Activated T-cell treated with anti-CD3 and anti-CD28 coated beads, Interleukin-2, amount 50 U/mL, for 48 hours (primary cell): ENCODE results near the gene PAF1.

Experiments
- DNase-seq, 2 experiments: peaks; one replicate each; pipeline ENCODE4 v3.0.0-alpha.2; 2020

PAF1 gene

DNA sequence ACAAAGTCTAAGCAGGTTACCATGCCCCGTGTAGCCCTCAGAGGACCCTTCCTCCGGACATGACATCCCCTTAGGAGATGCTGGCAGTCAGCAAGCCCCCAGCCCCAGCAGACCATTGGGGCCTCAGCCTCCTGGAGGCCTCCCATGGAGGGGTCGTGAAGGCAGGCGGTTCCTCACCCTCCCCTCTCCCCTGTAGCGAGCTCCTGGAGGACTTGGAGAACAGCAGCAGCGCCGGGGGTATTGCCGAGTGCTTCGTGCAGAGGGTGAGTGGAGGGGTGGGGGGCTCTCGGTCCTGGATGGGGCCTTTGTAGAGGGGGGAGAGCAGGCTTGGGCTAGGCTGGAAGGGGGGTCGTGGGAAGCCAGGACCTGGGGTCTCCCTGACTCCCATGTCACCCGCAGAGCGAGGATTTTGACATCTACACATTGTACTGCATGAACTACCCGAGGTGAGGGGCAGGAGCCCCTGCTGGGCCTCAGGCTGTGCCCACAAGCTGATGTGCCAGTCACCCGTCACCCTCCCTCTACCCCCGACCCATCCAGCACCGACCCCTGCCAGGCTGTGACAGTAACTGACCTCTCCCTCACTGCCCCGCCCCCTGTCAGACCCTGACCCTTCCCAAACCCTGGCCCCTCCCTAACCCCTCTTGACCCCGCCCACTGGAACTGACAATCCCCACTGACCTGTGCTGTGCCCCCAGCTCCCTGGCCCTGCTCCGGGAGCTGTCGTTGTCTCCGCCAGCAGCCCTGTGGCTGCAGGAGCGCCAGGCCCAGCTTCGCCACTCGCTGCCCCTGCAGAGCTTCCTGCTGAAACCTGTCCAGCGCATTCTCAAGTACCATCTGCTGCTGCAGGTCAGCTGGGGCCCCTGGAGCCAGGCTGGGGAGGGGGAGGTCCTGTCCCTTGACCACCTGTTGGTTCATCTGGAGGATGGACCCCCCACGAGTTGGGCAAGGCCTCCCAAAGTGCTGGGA lies 25.5 kb upstream of the PAF1 start:
- no peak for DNase-seq

DNA sequence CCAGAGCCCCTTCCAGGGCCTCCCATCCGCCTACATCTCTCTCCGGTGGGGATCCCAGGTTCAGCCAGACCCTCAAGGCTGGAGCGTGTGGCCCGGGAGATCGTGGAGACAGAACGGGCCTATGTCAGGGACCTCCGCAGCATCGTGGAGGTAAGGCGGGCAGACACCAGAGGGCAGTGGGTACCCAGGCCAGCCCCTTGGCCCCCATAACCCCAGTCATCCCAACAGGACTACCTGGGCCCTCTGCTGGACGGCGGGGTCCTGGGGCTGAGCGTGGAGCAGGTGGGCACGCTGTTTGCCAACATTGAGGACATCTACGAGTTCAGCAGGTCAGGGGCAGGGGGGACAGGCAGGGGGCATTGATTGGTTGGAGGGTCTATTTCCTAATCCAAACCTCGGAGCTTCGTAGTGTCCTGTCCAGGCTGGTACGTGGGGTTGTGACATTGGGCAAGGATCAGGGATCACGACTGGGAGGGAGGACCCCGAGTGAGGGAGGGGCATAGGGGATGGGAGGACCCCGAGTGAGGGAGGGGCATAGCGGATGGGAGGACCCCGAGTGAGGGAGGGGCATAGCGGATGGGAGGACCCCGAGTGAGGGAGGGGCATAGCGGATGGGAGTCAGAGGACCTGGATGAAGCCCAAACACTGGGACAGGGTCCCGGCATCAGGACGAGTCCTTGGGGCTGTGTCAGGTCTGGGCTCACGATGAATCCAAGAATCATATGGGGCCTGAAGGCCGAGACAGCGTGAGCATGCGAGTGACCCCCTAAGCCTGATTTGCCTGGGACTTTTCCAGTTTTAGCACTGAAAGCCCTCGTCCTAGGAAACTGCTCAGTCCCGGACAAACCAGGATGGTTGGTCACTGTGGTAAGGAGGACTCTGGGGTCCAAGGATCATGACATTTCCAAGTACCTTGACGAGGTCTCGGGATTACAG lies 24.5 kb upstream of the PAF1 start:
- DNase-seq, result no peak

DNA sequence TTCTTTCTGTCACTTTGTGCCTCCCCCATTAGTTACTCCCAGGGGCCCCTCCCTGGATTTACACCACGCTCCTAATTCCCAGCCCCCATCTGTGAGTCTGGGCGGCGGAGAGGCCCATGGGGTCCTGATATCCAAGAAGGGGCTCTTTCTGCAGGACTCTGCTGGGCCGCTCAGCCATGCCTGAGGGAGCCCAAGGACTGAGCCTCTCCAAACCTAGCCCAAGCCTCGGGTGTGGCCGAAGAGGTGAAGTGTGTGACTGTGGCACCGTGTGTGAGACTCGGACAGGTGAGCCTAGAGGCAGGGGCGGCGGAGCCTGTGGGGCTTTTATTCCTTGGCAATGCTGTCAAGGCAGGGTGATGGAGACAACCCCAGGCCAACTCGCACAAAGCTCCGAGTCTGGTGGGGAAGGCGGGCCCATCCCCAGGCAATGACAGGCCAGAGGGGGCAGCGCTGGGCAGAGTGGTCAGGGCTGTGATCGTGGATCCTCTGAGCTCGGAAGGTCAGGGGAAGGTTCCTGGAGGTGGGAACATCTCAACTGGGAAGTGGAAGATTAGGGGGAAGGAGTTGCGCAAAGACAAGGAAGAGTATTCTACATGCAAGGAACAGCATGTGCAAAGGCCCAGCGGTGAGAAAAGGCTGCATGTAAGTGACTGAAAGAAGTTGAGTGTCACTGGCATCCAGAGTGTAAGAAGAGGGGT lies 23.2 kb upstream of the PAF1 start:
- no peak for DNase-seq

DNA sequence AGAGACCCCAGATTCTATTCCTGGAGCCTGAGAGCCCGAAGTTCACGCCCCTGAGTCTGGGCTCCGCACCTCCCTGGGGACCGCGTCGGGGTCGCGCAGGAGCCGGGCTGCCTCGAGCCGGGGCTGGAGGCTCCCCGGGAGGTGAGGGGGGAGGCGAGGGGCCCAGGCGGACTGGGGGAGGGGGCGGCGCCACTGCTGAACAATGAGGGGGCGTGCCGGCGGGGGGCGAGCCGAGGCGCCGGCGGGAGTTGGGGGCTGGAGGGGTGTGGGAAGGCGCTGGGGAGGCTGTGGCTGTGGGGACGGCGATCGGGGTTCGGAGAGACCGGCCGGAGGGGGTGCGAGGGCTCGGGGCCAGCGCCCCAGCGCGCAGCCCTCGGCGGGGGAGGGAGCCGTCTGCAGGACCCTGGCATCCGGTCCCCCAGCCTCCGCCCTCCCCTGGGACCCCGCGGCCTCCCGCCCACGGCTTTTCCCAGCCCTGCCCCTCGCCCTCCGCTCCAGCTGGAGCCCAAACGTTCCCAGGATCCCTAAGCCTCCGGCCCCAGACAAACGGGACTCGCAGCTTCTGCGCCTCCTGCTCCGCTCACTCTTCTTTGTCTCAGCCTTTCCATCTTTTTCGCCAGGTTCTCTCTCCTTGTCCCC lies 22.5 kb upstream of the PAF1 start:
- DNase-seq, result peak in 1 of 2 experiments; percentile 55

DNA sequence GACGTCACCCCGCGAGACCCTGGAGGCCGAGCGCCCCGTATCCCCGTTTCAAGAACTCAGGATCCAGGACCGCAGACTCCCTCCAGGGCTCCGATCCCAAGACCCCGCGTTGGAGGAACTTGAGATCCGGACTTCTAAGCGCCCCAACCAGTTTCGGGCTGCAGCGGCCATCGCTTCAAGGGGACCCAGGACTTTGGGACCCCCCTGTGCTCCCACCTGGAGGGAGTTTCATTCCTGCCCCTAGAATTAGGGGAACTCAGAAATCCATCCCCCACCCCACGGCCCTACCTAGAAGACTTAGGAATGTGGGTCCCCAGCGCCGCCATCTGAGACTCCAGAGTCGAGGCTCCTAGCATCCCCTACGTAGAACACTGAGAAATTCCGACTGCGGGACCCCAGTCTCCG lies 22.0 kb upstream of the PAF1 start:
- DNase-seq, result no peak

DNA sequence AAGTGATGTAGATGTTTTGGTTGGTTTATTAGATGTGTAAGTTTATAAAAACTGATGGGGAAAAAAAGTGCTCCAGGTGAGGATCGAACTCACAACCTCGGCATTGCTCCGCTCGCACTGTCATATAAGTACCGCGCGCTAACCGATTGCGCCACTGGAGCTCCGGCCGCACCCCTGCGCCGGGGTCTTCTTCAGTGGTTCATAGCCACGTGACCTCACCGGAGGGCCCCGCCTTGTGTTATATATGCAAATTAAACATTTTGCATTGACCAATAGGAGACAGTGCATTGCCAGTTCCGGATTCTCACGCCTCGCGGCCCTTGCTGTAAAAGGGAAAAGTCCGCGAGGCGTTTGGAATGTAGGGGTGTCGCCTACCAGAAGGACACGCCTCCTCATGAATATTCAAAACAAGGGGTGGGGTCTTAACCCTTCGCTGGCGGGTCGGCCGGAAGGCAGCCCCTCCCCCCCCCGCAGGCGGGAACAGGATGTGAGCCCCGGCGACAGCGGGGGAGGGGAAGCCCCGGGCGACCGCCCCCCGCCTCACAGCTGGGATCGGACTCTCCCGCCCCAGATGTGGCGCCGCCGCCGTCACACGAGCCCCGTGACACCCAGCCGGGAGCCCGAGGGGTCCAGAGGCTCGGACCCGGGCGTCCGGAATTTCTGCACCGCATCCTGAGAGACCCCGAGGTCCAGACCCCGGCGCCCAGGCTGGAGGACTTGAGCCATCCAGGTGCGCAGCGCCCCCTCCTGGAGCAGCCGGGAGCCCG lies 21.4 kb upstream of the PAF1 start, which contains the start of gene PLEKHG2:
Gene PLEKHG2 (plus strand): TSS at position 570 of the 767 bp plus-strand sequence. CDS start 1,418 bp downstream, outside the sequence.
- peak; percentile 99 for DNase-seq

DNA sequence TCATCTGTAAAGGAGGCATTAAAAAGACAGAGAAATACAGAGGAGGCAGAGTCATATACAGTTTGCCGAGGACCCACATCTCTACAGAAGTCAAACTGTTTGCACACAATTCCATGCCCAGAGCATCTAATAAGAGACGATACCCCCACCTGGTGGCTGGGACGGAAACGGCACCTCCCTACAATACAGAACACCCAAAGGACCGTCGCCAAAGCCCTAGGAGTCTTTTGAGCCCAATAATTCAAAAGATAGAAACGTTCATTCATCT lies 20.9 kb upstream of the PAF1 start:
- peak; percentile 93 to 95 for DNase-seq

DNA sequence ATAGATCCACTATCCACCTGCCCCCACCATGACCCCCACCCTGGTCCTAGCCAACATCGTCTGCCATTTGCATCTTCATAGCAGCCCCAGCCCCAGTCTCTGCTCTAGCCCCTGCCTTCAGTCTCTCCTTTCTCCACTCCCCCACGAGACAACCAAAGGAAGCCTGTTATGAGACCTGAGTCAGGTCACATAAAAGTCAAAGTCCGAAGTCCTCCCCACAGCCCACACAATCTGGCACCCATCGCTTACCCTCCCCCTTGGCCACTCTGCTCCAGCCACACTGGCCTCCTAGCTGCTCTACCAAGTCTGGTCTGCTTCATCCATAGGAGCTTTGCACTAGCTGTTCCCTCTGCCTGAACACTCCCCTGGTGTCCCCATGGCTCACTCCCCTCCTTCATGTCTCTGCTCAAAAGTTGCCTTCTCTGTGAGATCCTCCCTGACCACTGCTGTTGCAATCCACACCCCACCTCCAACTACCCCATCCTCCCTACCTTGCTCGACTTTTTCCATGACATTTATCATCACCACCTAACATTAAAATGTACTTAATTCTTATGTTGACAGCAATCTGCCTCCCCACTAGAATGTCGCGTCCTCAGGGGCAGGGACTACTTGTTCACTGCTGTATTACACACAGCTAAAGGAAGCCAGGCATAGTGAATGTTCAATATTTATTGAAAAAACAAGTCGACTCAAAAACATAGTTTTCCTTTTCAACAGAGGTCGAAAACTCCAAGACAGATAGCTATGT lies 20.4 kb upstream of the PAF1 start:
- peak; percentile 49 to 50 for DNase-seq

DNA sequence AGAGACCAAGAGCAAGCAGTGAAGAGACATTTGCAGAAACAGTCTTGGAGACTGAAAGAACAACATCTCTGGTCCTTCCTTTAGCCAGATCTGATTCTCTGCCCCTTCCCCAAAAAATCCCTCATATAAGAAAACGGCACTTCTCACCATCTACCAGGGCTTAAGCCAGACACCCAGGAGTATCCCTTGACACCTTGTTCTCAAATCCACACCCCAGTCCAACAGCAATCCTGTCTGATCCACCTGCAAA lies 19.9 kb upstream of the PAF1 start:
- DNase-seq, result no peak

DNA sequence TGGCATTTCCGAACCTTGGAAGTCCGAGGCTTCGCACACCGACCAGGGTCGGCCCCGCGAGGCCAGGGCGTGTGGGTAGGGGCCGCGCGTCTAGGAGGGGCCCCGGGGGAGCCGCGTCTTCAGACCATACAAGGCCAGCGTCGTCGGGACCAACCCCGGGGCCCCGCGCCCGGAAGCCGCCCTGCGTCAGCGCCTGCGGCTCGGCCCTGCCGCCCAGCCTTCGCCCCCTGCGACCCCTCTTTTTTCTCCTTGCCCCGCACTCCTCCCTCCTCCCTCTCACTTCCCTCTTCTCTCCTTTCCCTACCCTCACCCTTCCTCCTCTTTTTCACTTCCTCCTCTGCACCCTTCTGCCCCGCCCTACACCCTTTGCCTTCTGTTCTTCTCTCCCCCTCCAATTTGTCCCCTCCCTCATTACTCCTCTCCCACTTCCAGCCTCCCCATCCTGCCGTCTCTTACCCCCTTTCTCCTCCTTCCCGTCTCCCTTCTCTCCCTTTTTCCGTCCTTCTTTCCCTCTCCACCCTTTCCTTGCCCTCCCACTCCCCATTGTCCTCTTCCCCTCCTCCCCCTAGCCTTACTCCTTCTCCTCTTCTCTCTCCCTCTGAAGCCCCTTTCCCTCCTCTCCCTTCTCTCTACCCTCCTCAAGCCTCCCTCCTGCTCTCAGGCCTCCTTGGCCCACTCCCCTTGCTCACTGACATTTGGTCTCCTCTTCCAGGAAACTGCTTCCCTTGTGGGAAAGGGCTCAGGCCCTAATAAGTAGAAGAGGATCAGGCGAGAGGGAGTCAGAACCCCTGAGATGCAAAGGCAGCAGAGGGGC lies 19.3 kb upstream of the PAF1 start:
- DNase-seq, result peak; percentile 70 to 78

DNA sequence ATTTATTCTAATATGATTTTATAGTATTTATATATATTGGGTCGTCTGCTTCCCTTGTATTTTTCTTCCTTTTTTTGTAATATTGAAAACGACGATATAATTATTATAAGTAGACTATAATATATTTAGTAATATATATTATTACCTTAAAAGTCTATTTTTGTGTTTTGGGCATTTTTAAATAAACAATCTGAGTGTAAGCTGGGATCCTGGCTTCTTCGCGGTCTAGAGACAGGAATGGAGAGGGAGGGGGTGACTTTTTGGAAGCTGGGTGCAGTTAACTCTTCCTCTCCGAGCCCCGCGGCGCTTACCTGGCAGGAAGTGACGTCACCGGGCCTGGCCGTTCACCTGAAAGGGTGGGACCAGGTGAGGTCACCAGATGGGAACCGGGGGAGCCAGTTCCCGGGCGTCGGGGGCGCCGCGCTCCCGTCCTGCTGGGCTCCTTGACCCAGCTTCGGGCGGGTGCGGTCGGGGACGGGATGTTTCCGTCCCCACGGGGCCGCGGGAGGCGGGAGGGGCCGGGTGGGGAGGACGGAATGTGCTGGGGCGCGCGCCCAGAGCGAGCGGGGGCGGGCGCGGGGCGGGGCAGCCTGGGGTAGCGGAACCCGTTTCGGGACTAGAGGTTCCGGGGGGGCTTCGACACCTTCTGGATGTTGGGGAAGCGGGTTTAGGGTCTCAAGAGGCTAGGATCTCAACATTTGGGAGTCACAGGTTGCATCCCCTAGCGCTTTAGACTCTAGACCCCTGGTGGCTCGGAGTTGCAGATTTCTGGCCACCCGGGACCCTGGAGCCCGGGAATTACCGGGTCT lies 18.5 kb upstream of the PAF1 start:
- DNase-seq, result peak; percentile 85 to 88

DNA sequence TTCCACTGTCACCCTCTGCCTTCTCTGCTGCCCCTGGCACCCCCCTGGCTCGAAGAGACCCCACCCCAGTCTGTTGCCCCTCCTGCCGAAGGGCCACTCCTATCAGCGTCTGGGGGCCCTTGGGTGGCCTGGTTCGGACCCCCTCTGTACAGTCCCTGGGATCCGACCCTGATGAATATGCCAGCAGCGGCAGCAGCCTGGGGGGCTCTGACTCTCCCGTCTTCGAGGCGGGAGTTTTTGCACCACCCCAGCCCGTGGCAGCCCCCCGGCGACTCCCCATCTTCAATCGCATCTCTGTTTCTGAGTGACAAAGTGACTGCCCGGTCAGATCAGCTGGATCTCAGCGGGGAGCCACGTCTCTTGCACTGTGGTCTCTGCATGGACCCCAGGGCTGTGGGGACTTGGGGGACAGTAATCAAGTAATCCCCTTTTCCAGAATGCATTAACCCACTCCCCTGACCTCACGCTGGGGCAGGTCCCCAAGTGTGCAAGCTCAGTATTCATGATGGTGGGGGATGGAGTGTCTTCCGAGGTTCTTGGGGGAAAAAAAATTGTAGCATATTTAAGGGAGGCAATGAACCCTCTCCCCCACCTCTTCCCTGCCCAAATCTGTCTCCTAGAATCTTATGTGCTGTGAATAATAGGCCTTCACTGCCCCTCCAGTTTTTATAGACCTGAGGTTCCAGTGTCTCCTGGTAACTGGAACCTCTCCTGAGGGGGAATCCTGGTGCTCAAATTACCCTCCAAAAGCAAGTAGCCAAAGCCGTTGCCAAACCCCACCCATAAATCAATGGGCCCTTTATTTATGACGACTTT lies 17.7 kb upstream of the PAF1 start:
- peak; percentile 54 to 59 for DNase-seq

DNA sequence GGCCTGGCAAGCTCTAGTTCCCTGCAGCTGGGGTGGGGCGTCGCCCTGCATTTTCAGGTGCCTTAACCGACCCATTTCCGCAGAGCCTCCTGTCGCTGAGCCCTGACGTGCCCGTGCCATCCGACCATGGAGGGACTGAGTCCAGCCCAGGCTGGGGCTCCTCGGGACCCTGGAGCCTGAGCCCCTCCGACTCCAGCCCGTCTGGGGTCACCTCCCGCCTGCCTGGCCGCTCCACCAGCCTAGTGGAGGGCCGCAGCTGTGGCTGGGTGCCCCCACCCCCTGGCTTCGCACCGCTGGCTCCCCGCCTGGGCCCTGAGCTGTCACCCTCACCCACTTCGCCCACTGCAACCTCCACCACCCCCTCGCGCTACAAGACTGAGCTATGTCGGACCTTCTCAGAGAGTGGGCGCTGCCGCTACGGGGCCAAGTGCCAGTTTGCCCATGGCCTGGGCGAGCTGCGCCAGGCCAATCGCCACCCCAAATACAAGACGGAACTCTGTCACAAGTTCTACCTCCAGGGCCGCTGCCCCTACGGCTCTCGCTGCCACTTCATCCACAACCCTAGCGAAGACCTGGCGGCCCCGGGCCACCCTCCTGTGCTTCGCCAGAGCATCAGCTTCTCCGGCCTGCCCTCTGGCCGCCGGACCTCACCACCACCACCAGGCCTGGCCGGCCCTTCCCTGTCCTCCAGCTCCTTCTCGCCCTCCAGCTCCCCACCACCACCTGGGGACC lies 16.9 kb upstream of the PAF1 start:
- peak; percentile 65 to 72 for DNase-seq

DNA sequence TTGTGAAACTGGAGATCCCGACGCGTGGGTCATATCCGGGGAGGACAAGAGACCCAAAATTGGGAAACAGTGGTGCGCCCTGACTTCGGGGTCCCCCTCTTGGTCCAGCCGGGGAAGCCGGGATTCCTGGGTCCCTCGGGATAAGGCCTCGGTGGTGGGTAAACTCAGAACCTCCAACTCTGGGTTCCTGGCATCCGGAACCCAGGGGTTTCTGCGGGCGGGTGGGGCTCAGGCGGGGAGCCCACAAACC lies 16.4 kb upstream of the PAF1 start:
- no peak for DNase-seq

DNA sequence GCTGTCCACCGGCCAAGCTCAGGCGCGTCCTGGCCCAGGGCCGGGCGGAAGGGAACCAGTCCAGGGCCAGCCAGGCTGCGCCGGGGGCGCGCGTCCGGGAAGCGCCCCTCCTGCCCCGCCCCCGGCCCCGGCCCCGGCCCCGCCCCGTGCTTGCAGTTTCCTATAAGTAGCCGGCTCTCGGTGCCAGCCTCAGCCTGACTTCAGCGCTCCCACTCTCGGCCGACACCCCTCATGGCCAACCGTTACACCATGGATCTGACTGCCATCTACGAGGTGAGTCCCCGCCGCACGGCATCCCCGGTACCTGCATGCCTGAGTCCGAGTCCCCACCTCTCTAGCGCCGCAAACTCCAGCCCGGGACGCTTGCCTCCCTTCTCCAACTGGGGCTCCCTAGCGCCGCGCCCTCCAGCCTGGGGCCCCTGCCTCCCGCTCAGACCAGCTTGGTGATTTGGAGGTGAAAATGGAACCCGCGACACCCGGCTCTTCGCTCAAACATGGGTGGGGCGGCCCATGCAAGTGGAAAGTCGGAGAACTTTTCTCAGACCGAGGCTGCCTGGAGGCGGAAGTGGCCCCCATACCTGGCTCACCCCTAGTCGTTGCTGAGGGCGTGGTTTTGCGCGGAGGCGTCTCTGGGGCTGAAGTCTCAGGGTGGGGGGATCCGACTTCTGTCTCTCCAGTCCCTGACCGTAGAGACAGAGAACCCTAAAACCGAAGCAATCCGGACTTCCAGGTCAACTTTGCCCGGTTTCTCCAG lies 15.9 kb upstream of the PAF1 start, which contains the start of gene ZFP36:
Gene ZFP36 (plus strand): TSS at position 192 of the 754 bp plus-strand sequence. CDS start 58 bp downstream, at position 250.
- peak; percentile 93 for DNase-seq

DNA sequence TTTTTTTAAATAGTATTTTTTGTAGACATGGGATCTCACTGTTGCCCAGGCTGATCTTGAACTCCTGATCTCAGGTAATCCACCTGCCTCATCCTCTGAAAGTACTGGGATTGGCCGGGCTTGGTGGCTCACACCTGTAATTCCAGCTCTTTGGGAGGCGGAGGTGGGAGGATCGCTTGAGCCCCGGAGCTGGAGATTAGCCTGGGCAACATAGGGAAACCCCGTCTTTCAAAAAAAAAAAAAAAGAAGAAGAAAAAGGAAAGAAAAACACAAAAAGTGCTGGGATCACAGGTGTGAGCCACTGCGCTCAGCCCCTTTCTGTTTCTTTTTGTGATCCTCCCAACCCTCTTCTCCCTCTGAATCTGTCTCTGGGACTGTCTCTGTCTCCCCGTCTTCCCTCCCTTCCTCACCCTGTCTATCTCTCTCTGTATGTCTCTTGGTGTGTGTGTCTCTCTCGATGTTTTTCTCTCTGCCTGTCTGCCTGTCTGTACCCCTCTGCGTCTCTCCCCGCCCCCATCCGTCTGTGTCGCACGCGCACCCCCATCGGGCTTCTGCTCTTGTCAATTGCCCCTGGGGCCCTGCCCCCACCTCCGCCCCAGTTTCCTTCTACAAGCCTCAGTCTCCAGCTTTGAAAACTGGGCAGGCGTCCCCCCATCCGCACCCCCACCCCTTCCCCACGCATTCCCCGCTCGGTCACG lies 15.2 kb upstream of the PAF1 start:
- DNase-seq, result peak; percentile 91
